A673 (cell line): ENCODE measurements around the gene SRRD.

Source experiments
- CTCF ChIP-seq: fragments of 300-800, 200-600 bp; sonication (generic); conservative IDR thresholded peaks from 2 replicates; pipeline ENCODE4 v1.5.1; 2017; ENCODE audit warnings: low read depth, mild to moderate bottlenecking, antibody characterized with exemption, low read length, moderate library complexity, mixed read lengths
- EZH2 ChIP-seq: fragments of 200-600 bp; sonication (generic); IDR thresholded peaks from 2 replicates; pipeline ENCODE4 v1.6.1; 2017; ENCODE audit warnings: borderline replicate concordance, low read depth, mild to moderate bottlenecking, mixed read lengths, antibody characterized with exemption, low read length; ENCODE audit not compliant: poor library complexity, severe bottlenecking

GRCh38 chr22:26444777-26445176 is 38.9 kb upstream of the SRRD start:
- TF ChIP-seq CTCF (no peak), EZH2 (no peak)
